Fibroblast of mammary gland (primary cell): ENCODE data around the gene DPH2.
A peak's percentile ranks its signal among the peaks of the same experiment; 100 is the strongest.

Experiments
- DNase-seq: peaks from one replicate; pipeline ENCODE4 v3.0.0-alpha.2; 2010; ENCODE audit warnings: low read depth
- H3K4me3 ChIP-seq: 2 replicates; pipeline ENCODE4 v1.5.1; 2011; ENCODE audit warnings: low read depth, mild to moderate bottlenecking, low read length, moderate library complexity; ENCODE audit not compliant: control insufficient read depth
- TF ChIP-seq, protein P1 (sequence below): conservative IDR thresholded peaks from 2 replicates; pipeline ENCODE4 v1.5.1; 2011; ENCODE audit warnings: low read depth, low read length, inconsistent platforms; ENCODE audit not compliant: control insufficient read depth, insufficient read depth

The DPH2 gene

DNA sequence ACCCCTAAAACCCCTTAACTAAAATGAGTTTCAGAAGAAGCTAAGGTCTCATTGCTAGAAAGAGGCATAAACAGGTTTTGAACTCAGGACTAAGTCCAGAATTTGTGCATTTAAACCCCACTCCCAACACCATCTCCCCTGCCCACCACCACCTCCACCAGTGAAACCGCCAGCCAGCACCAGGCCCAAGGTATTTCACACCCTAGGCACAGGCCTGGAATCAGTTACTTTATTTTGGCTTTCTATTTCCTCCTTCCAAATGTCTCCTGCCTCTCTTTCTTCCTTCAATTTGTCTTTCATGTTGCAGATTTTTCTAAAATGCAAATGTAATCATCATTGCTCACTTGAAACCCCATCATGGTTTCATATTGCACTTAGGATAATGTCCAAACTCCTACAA lies 24.9 kb upstream of the DPH2 start:
- no peak overlapping the region for H3K4me3 ChIP-seq
- TF ChIP-seq, protein P1, sequence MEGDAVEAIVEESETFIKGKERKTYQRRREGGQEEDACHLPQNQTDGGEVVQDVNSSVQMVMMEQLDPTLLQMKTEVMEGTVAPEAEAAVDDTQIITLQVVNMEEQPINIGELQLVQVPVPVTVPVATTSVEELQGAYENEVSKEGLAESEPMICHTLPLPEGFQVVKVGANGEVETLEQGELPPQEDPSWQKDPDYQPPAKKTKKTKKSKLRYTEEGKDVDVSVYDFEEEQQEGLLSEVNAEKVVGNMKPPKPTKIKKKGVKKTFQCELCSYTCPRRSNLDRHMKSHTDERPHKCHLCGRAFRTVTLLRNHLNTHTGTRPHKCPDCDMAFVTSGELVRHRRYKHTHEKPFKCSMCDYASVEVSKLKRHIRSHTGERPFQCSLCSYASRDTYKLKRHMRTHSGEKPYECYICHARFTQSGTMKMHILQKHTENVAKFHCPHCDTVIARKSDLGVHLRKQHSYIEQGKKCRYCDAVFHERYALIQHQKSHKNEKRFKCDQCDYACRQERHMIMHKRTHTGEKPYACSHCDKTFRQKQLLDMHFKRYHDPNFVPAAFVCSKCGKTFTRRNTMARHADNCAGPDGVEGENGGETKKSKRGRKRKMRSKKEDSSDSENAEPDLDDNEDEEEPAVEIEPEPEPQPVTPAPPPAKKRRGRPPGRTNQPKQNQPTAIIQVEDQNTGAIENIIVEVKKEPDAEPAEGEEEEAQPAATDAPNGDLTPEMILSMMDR: no peak
- DNase-seq: no peak

DNA sequence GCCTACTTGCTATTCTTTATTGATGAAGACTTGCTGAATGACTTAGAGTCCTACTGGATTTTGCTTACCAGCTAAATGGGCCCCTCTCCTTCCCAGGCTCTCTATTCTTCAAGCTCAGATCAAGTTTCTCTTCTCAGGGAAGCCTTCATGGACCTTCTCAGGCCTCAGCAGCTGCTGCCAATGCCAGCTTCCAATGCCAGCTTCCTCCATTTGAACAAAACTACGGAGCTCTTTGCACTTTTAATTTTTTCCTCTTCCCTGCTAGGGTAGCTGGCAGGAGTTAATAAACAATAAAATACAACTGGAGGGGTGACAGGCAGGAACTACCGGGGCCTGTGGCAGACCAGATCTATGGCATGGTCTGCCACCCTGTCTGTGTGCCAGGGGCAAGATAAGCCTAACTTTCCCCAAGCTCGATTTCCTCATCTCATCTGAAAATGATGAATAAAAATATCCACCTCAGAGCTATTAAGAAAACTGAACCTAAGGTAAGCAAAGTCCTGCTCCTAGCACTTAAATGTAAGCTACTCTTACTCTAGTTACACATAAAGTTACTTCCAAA lies 24.1 kb upstream of the DPH2 start:
- TF ChIP-seq, protein P1: no peak
- H3K4me3 ChIP-seq: peak overlapping the region; percentile 87
- DNase-seq: no peak

DNA sequence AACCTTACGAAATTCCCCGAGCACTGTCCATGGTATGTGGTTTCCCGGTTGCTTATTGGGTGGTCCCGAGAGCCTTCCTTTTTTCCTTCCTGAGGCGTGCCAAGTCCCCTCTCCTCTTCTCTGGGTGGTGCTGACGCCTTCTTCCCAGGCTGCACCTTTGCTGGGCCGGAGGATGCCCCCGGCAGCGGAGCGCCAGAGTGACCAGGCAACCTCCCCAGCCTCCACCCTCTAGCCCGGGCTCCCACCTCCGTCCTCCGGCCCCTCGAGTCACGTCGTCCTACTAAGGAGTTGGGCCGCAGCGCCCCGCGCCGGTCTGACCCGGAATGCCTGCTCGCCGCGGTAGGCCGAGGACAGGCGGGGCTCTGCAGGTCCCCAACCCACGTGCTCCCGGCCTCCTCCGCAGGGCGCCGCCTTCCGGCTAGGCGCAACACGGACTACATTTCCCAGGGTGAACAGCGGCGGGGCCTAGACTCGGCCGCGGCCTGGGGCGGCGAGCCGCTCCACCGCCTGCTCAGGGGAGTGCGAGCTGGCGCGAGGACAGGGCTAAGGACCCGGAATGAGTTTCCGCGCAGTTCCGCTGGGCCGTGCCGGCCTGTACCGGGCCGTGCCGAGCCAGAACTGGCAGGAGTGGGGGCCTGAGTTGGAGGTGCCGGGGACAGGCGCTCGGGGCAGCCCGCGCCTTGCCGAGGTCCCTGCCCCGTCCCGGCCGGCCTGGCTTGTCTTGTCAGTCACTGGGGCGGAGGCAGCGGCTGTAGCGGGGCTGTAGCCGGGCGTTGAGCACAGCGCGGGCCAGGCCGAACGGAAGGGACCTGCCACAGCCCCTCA lies 23.4 kb upstream of the DPH2 start, which contains the start of gene IPO13:
Gene IPO13 (plus strand): TSS at position 715 of the 825 bp plus-strand sequence. CDS start 651 bp downstream, outside the sequence.
- H3K4me3 ChIP-seq: peak within 1 kb of the TSS; percentile 87
- peak; percentile 94 for DNase-seq
- TF ChIP-seq, protein P1: peak; percentile 37

DNA sequence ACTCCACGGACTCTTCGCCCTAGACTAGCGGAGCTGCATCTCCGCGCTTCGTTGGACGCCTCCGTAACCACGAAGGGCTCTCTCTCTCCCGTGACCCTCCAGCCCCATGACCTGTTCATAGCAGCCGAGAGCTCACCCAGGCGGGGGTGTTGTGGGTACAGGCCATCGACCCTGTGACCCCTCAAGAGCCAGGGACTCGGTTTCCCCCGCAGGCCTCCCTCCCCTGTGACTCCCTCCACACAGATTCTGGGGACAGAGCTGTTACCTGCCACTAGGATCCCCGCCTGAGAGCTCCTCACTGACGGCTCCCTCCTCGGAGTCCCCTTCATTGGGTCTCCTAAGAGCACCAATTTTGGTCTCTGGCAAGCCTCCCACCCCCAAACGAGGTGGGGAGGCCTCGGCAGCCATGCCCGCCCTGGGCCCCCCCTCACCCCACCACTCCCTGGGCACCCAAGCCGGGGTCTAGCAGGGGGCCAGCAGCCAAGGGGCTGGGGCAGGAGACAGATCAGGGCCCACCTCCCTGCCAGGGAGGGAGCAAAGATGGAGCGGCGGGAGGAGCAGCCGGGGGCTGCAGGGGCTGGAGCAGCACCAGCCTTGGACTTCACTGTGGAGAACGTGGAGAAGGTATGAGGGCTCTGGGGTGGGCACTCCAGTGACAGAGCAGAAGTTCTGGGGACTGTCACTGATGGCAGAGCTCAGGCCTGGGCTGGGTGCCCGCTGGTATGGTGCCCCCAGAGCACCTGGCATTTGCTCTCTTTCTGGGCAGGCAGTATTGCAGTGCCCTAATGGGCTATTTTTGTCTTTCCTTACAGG lies 22.5 kb upstream of the DPH2 start:
- TF ChIP-seq, protein P1: no peak
- DNase-seq: no peak
- peak overlapping the region; percentile 87 for H3K4me3 ChIP-seq

DNA sequence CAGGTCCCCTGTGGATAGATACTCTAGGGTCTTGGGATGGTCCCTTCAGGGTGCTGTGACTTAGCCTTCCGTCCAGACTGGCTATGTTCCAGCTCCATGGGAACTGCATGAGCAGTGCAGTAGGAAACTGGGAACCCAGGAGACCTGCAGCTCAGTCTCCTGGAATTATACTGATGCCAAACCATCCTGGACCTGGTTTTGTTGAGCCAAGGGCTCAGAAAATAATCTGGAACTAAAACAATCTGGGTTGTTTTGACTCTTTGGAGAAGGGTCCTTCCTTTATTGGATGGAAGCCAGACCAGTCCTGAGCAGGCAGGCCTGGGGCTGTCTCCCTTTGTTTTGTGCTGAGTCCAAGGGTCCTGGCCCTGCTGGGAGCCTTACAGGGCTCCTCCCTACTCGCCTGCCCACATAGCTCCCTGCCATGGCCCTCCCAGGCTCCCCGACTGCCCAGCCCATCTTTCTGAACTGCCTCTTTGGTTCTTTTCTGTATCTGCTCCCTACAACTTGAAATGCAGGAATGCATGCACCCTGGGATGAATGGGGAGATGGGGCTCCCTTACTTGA lies 21.9 kb upstream of the DPH2 start:
- DNase-seq: no peak

DNA sequence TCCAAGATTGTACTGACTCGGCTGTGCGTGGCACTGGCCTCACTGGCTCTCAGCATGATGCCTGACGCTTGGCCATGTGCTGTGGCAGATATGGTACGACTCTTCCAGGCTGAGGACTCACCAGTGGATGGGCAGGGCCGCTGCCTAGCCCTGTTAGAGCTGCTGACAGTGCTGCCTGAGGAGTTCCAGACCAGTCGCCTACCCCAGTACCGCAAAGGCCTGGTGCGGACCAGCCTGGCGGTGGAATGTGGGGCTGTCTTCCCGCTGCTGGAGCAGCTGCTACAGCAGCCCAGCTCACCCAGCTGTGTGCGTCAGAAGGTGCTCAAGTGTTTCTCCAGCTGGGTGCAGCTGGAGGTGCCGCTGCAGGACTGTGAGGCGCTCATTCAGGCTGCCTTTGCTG lies 20.1 kb upstream of the DPH2 start:
- no peak for DNase-seq
- no peak overlapping the region for H3K4me3 ChIP-seq
- TF ChIP-seq, protein P1: no peak

More for the DNA sequence above, 21.9 kb upstream of the DPH2 start:
- peak overlapping the region; percentile 87 for H3K4me3 ChIP-seq
- TF ChIP-seq, protein P1: no peak
